DND-41 (cell line): ENCODE data around the gene ZNF236.

Experiments
- ATAC-seq: fragments of 200-7000 bp; cut with Tn5 transposase; 3 replicates; pipeline ENCODE4 v1.9.1; 2021; ENCODE audit warnings: low read depth; ENCODE audit not compliant: insufficient read depth
- DNase-seq: peaks from one replicate; pipeline ENCODE4 v3.0.0-alpha.2; 2020
- H2AFZ ChIP-seq: 2 replicates; pipeline ENCODE4 v1.6.0; 2012; ENCODE audit warnings: low read depth, low read length
- H3K27ac ChIP-seq: 2 replicates; pipeline ENCODE4 v1.5.1; 2012; ENCODE audit warnings: low read length, inconsistent platforms
- H3K27me3 ChIP-seq: fragments of 200-600 bp; sonication (generic); 2 replicates; pipeline ENCODE4 v1.6.0; 2012; ENCODE audit warnings: low read length, mild to moderate bottlenecking, inconsistent platforms; ENCODE audit not compliant: insufficient read depth, poor library complexity
- H3K36me3 ChIP-seq: 2 replicates; pipeline ENCODE4 v1.5.1; 2012; ENCODE audit warnings: low read length, inconsistent platforms; ENCODE audit not compliant: insufficient read depth
- H3K4me1 ChIP-seq: 2 replicates; pipeline ENCODE4 v1.5.1; 2012; ENCODE audit warnings: mild to moderate bottlenecking, low read length; ENCODE audit not compliant: insufficient read depth
- H3K4me2 ChIP-seq: 2 replicates; pipeline ENCODE4 v1.6.0; 2012; ENCODE audit warnings: mild to moderate bottlenecking, moderate library complexity, low read length, inconsistent platforms; ENCODE audit not compliant: insufficient read depth
- H3K4me3 ChIP-seq, 2 experiments: fragments of 200-600 bp in 1 of 2; shearing (Covaris generic) in 1 of 2; 2 replicates each; pipeline ENCODE4 v1.5.1; 2012 to 2016; ENCODE audit warnings: inconsistent platforms in 2 of 2, low read length in 2 of 2, mild to moderate bottlenecking in 2 of 2, low read depth in 1 of 2, moderate library complexity in 1 of 2
- H3K79me2 ChIP-seq: 2 replicates; pipeline ENCODE4 v1.6.0; 2012; ENCODE audit warnings: low read length, inconsistent platforms; ENCODE audit not compliant: insufficient read depth
- H3K9ac ChIP-seq: 2 replicates; pipeline ENCODE4 v1.6.0; 2012; ENCODE audit warnings: low read depth, mild to moderate bottlenecking, inconsistent platforms, low read length, moderate library complexity
- H3K9me3 ChIP-seq: 2 replicates; pipeline ENCODE4 v1.5.1; 2012; ENCODE audit warnings: low read length, moderate library complexity, mild to moderate bottlenecking, inconsistent platforms; ENCODE audit not compliant: insufficient read depth, severe bottlenecking
- H4K20me1 ChIP-seq: 2 replicates; pipeline ENCODE4 v1.6.0; 2012; ENCODE audit warnings: low read length; ENCODE audit not compliant: insufficient read depth
- CTCF ChIP-seq: IDR thresholded peaks from 2 replicates; pipeline ENCODE4 v1.5.1; 2012; ENCODE audit warnings: borderline replicate concordance, low read length, moderate library complexity, mild to moderate bottlenecking; ENCODE audit not compliant: poor library complexity, severe bottlenecking; ENCODE audit errors: extremely low read depth
- EZH2 ChIP-seq: IDR thresholded peaks from 3 replicates; pipeline ENCODE4 v1.6.1; 2012; ENCODE audit warnings: borderline replicate concordance, low read depth, mild to moderate bottlenecking, moderate library complexity, low read length, inconsistent platforms; ENCODE audit not compliant: severe bottlenecking

ZNF236 gene

GRCh38 chr18:77009675-77010074 lies 187.3 kb downstream of the ZNF236 start:
- DNase-seq (no peak), ATAC-seq (no peak)
- Histone ChIP-seq H3K4me1 (peaks cover 37% of the 10 kb centered on the region), H3K4me2 (no peak overlapping the region), H2AFZ (no peak overlapping the region), H4K20me1 (peaks cover 3% of the 10 kb centered on the region; the same call in 1 of the 2 replicates), H3K36me3 (peaks cover 34% of the 10 kb centered on the region), H3K9ac (no peak overlapping the region), H3K27me3 (no peaks in the 10 kb centered on the region), H3K27ac (no peak overlapping the region), H3K79me2 (0 out of 2 replicates have a peak, but pooled peaks cover 2% of the 10 kb centered on the region), H3K4me3 (no peak overlapping the region), H3K9me3 (no peaks in the 10 kb centered on the region)
- TF ChIP-seq EZH2 (no peak), CTCF (no peak)

GRCh38 chr18:77012120-77012519 lies 189.8 kb downstream of the ZNF236 start:
- no peak for DNase-seq
- H3K27ac ChIP-seq: no peak overlapping the region
- TF ChIP-seq CTCF (no peak), EZH2 (no peak)
- H3K36me3 ChIP-seq: peaks cover 57% of the 10 kb centered on the region
- no peak overlapping the region for H2AFZ ChIP-seq
- H3K9ac ChIP-seq: no peak overlapping the region
- H4K20me1 ChIP-seq: peaks cover 3% of the 10 kb centered on the region; the same call in 1 of the 2 replicates
- no peak overlapping the region for H3K4me3 ChIP-seq
- peaks cover 6% of the 10 kb centered on the region; the same call in 1 of the 2 replicates for H3K79me2 ChIP-seq
- ATAC-seq: no peak
- no peaks in the 10 kb centered on the region for H3K27me3 ChIP-seq
- no peak overlapping the region for H3K4me2 ChIP-seq
- no peaks in the 10 kb centered on the region for H3K9me3 ChIP-seq
- H3K4me1 ChIP-seq: peaks cover 12% of the 10 kb centered on the region

- Histone ChIP-seq H3K27me3 (no peaks in the 10 kb centered on the region), H3K79me2 (peaks cover 6% of the 10 kb centered on the region; the same call in 1 of the 2 replicates), H3K4me1 (peaks cover 4% of the 10 kb centered on the region; the same call in 1 of the 2 replicates), H3K9ac (no peak overlapping the region), H3K4me2 (no peak overlapping the region), H3K27ac (no peak overlapping the region), H3K36me3 (peaks cover 60% of the 10 kb centered on the region), H3K4me3 (no peak overlapping the region), H2AFZ (no peak overlapping the region), H3K9me3 (no peaks in the 10 kb centered on the region), H4K20me1 (peaks cover 3% of the 10 kb centered on the region; the same call in 1 of the 2 replicates)
- ATAC-seq (no peak), DNase-seq (no peak)
- TF ChIP-seq EZH2 (no peak), CTCF (no peak)
These were observed 190.6 kb downstream of the ZNF236 start for GRCh38 chr18:77012806-77013541.
